Transverse colon (tissue), 4 donors: ENCODE data around the gene CARD19. TPM values are rescaled to one million over a fixed set of nuclear protein-coding genes. Genes with fewer than 3 reads are reported as not detected.

Experiments used
- DNase-seq: peaks from one replicate; pipeline ENCODE4 v3.0.0-alpha.2; 2019
- H3K27ac ChIP-seq, 4 donors: fragments of 200-600 bp; sonication (generic); 2 replicates each; pipeline ENCODE4 v1.5.1; 2016 to 2018; ENCODE audit warnings: inconsistent platforms in 4 of 4
- H3K27me3 ChIP-seq: fragments of 200-600 bp; sonication (generic); 2 replicates; pipeline ENCODE4 v1.5.1; 2017; ENCODE audit warnings: inconsistent platforms
- H3K36me3 ChIP-seq, 4 donors: fragments of 200-600 bp; sonication (generic); 2 replicates each; pipeline ENCODE4 v1.5.1; 2017 to 2019; ENCODE audit warnings: inconsistent platforms in 4 of 4
- H3K4me1 ChIP-seq, 4 donors: fragments of 200-600 bp; sonication (generic); 2 replicates each; pipeline ENCODE4 v1.5.1; 2017 to 2020; ENCODE audit warnings: inconsistent platforms in 4 of 4
- H3K4me3 ChIP-seq, 4 donors: fragments of 200-600 bp; sonication (generic); 1 replicate in 1 of 4; 2 replicates in 3 of 4; pipeline versions ENCODE4 v1.5.1 to v1.6.1; 2017 to 2019; ENCODE audit warnings: inconsistent platforms in 4 of 4
- H3K9me3 ChIP-seq, 2 donors: fragments of 200-600 bp; sonication (generic); 2 replicates each; pipeline ENCODE4 v1.5.1; 2017 to 2019; ENCODE audit warnings: inconsistent platforms in 2 of 2
- CTCF ChIP-seq, 5 experiments: fragments of 200-600 bp in 3 of 5; fragments of 450-650 bp in 2 of 5; sonication (generic) in 3 of 5; IDR thresholded peaks; 1 replicate in 2 of 5; 2 replicates in 3 of 5; pipeline ENCODE4 v1.5.1; 2016 to 2017; ENCODE audit warnings: antibody characterized with exemption in 5 of 5, inconsistent platforms in 3 of 5, mild to moderate bottlenecking in 2 of 5, moderate library complexity in 1 of 5
- EP300 ChIP-seq: sonication (generic); formaldehyde crosslinking; IDR thresholded peaks from one replicate; pipeline ENCODE4 v1.6.1; 2017; ENCODE audit warnings: antibody characterized with exemption, low read depth
- POLR2A ChIP-seq: fragments of 450-650 bp; IDR thresholded peaks from one replicate; pipeline ENCODE4 v1.6.1; 2016; ENCODE audit warnings: antibody characterized with exemption, mild to moderate bottlenecking, moderate library complexity
- POLR2AphosphoS5 ChIP-seq, 3 donors: sonication (generic); formaldehyde crosslinking; IDR thresholded peaks; one replicate each; pipeline ENCODE4 v1.6.1; 2016; ENCODE audit warnings: antibody characterized with exemption in 3 of 3
- WGBS, 2 donors: methylation state at CpG; one replicate each; pipeline ENCODE4 v1.1.5; 2018; ENCODE audit warnings: low coverage in 1 of 2; 5-methylcytosine and 5-hydroxymethylcytosine counted together
- in situ Hi-C, 4 donors: fragments of 200-750 bp; cut with MboI; loops; one replicate each; pipeline versions ENCODE4 v1.15.0 to v1.15.1; 2017; ENCODE audit warnings: low sequenced_read_pairs in 3 of 4, low pct_ligation_motif_present in 1 of 4, low pct_unique_long_range_greater_than_20kb in 1 of 4
- intact Hi-C: fragments of 100-400 bp; cut with DNase I; formaldehyde crosslinking; loops from one replicate; pipeline ENCODE4 v1.15.1; 2023; ENCODE audit warnings: low total_unique reads
- total RNA-seq, 4 donors: library from RNA; depleted of rRNA; stranded (reverse); fragments of >200 nt; gene quantifications; one replicate each; pipeline ENCODE4 v1.1.0, GENCODE V29; 2016

CARD19 gene, protein sequence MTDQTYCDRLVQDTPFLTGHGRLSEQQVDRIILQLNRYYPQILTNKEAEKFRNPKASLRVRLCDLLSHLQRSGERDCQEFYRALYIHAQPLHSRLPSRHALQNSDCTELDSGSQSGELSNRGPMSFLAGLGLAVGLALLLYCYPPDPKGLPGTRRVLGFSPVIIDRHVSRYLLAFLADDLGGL
- 100 to 1,000 TPM in 2 of 4 donors, 10 to 100 TPM in 2; 16.3 to 105 (median 88.2) TPM for total RNA-seq

- WGBS, 2 donors = 0% methylated on average over 31 of the region's 65 CpGs; no CpG with 5 or more reads in 1 of the 2 donors
- H3K27me3 ChIP-seq = no peaks in the 10 kb centered on the region
- no peak for TF ChIP-seq CTCF (IDR thresholded peaks at IDR 0.05)
- TF ChIP-seq POLR2A = peak; percentile 87
- peak; percentile 96 to 98 (median 98) for TF ChIP-seq POLR2AphosphoS5 (IDR thresholded peaks at IDR 0.05)
- no peak for TF ChIP-seq EP300
- peaks cover 29 to 63% (median 37%) of the 10 kb centered on the region in 4 donors for H3K4me1 ChIP-seq
- intact Hi-C loops (no loop called here), in situ Hi-C loops (no loop called here)
- peak within 1 kb of the TSS; percentile 69 to 97 (median 84) for H3K4me3 ChIP-seq
- no peaks in the 10 kb centered on the region for H3K9me3 ChIP-seq
- H3K36me3 ChIP-seq = no peaks in the 10 kb centered on the region
- peak within 1 kb of the TSS; percentile 96 to 98 (median 98) for H3K27ac ChIP-seq
- DNase-seq = peak; percentile 78
Measured at GRCh38 chr9:93096131-93096802, at the start of gene CARD19. Gene CARD19, plus strand, starts transcription at chr9:93096217. Its CDS starts 129 bp downstream, at chr9:93096346.

GRCh38 chr9:93048566-93049448 is 47.2 kb upstream of the CARD19 start:
- no peak overlapping the region for H3K4me3 ChIP-seq
- no peak overlapping the region for H3K27ac ChIP-seq
- TF ChIP-seq EP300 (no peak), POLR2A (no peak), POLR2AphosphoS5 (IDR thresholded peaks at IDR 0.05) (no peak), CTCF (IDR thresholded peaks at IDR 0.05) (no peak)
- H3K4me1 ChIP-seq = no peaks in the 10 kb centered on the region
- H3K36me3 ChIP-seq = no peaks in the 10 kb centered on the region
- no peaks in the 10 kb centered on the region for H3K27me3 ChIP-seq
- intact Hi-C loops (no loop called here), in situ Hi-C loops (no loop called here)
- DNase-seq = no peak
- WGBS, 2 donors = 90% methylated on average over 8 of the region's 8 CpGs; no CpG with 5 or more reads in 1 of the 2 donors
- no peaks in the 10 kb centered on the region for H3K9me3 ChIP-seq

DNA sequence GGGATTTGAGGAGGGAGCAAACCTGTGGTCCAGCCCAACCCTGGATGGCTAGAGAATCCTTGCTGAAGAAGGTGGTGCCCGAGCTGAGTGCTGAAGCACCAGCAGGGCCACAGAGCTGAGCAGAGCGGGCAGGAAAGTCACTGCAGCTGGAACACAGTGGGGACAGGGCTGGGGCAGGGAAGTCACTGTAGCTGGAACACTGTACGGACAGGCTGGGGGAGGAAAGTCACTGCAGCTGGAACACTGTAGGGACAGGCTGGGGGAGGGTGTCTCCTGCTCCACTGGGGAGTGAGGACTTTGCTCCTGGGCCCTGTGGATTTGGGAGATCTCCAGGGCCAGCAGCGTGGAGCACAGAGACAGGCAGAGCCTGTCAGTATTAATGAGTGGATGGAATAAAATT is 46.5 kb upstream of the CARD19 start:
- Histone ChIP-seq H3K9me3 (no peaks in the 10 kb centered on the region), H3K4me3 (no peak overlapping the region), H3K4me1 (no peaks in the 10 kb centered on the region), H3K36me3 (no peaks in the 10 kb centered on the region), H3K27ac (no peak overlapping the region), H3K27me3 (no peaks in the 10 kb centered on the region)
- intact Hi-C loops = no loop called here
- TF ChIP-seq POLR2AphosphoS5 (IDR thresholded peaks at IDR 0.05) (no peak), EP300 (no peak), POLR2A (no peak), CTCF (IDR thresholded peaks at IDR 0.05) (no peak)
- WGBS, 2 donors = 66% methylated on average over 4 of the region's 4 CpGs; no CpG with 5 or more reads in 1 of the 2 donors
- no peak for DNase-seq
- in situ Hi-C loops = no loop called here

DNA sequence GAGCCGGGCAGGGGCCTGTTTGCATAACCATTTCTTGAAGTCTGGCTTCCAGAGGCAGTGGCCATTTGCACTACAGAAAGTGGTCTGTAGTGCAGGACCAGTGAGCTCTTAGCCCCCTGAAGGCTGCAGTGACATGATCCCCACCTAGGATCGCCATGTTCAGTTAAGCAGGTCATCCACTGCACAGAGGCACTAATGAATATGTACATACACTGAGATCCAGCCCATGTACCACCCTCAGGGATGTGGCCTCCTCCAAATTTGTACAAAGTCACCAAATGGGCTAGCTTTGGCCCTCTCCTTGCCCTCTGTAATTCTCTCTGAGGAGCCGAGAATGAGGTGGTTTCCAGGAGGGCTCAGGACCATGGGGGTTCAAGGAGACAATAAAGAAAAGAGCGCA is 45.8 kb upstream of the CARD19 start:
- Histone ChIP-seq H3K4me1 (no peaks in the 10 kb centered on the region), H3K27me3 (no peaks in the 10 kb centered on the region), H3K27ac (no peak overlapping the region), H3K4me3 (no peak overlapping the region), H3K9me3 (no peaks in the 10 kb centered on the region), H3K36me3 (no peaks in the 10 kb centered on the region)
- TF ChIP-seq POLR2A (no peak), POLR2AphosphoS5 (IDR thresholded peaks at IDR 0.05) (no peak), CTCF (IDR thresholded peaks at IDR 0.05) (no peak), EP300 (no peak)
- intact Hi-C loops (no loop called here), in situ Hi-C loops (no loop called here)
- 95 to 100% methylated on average over 2 to 4 of the region's 4 CpGs for WGBS, 2 donors
- no peak for DNase-seq
